ENCODE data around the gene OGFOD3. TPM values are rescaled to one million over a fixed set of nuclear protein-coding genes. Genes with fewer than 3 reads are reported as not detected.

OGFOD3 gene
- total RNA-seq (ENCODE audit: low replicate concordance) = 29.6 and 49.8 TPM in 2 replicates

GRCh38 chr17:82418001-82418986 is at the start of gene OGFOD3, which contains the start of gene HEXD:
OGFOD3 (minus strand) TSS chr17:82418586; CDS start chr17:82418485, 101 bp downstream.
HEXD (plus strand) TSS chr17:82418347; CDS start chr17:82419800, 1,453 bp downstream.

GRCh38 chr17:82458179-82458884 is 39.9 kb upstream of the OGFOD3 start, which contains the start of gene NARF:
NARF (plus strand) TSS chr17:82458741; CDS start chr17:82458804, 63 bp downstream.

GRCh38 chr17:82450357-82451106 is 32.1 kb upstream of the OGFOD3 start, which contains the start of gene CYBC1:
CYBC1 (minus strand) TSS chr17:82450752; CDS start chr17:82449254, 1,498 bp downstream.

GRCh38 chr17:82371333-82372248 is 46.8 kb downstream of the OGFOD3 start, which contains the start of gene UTS2R:
UTS2R (plus strand) TSS chr17:82371765; CDS start chr17:82374325, 2,560 bp downstream.

GRCh38 chr17:82358465-82359350 is 59.7 kb downstream of the OGFOD3 start, which contains the start of gene TEX19:
TEX19 (plus strand) TSS chr17:82359247; CDS start chr17:82362151, 2,904 bp downstream.

Other genes starting within 250 kb of the OGFOD3 start
- 10.5 and 14.0 TPM in 2 replicates for gene CCDC57, start 205.7 kb downstream of the OGFOD3 start, total RNA-seq (ENCODE audit: low replicate concordance)
- gene SLC16A3, start 189.5 kb downstream of the OGFOD3 start, total RNA-seq (ENCODE audit: low replicate concordance) = 117 and 167 TPM in 2 replicates
- gene CSNK1D, start 144.9 kb downstream of the OGFOD3 start, total RNA-seq (ENCODE audit: low replicate concordance) = 44.6 and 47.1 TPM in 2 replicates
- not detected in 2 replicates for gene CD7, start 101.0 kb downstream of the OGFOD3 start, total RNA-seq (ENCODE audit: low replicate concordance)
- gene SECTM1, start 84.8 kb downstream of the OGFOD3 start, total RNA-seq (ENCODE audit: low replicate concordance) = 0.23 and 22.3 TPM in 2 replicates
- gene TEX19, start 59.3 kb downstream of the OGFOD3 start, total RNA-seq (ENCODE audit: low replicate concordance) = 0.08 TPM in 1 of 2 replicates, not detected in the other
- gene UTS2R, start 46.8 kb downstream of the OGFOD3 start, total RNA-seq (ENCODE audit: low replicate concordance) = not detected in 2 replicates
- 7.1 and 7.4 TPM in 2 replicates for gene HEXD, start 239 bp downstream of the OGFOD3 start, total RNA-seq (ENCODE audit: low replicate concordance)
- 41.3 and 58.9 TPM in 2 replicates for gene CYBC1, start 32.2 kb upstream of the OGFOD3 start, total RNA-seq (ENCODE audit: low replicate concordance)
- 30.7 and 36.5 TPM in 2 replicates for gene NARF, start 40.2 kb upstream of the OGFOD3 start, total RNA-seq (ENCODE audit: low replicate concordance)
- gene FOXK2, start 101.1 kb upstream of the OGFOD3 start, total RNA-seq (ENCODE audit: low replicate concordance) = 15.2 and 24.5 TPM in 2 replicates
- gene WDR45B, start 229.9 kb upstream of the OGFOD3 start, total RNA-seq (ENCODE audit: low replicate concordance) = 32.6 and 54.1 TPM in 2 replicates

Data from smooth muscle cell of the coronary artery (primary cell).